HG02642 (cell line): Measurements from ENCODE around the gene KIF11.
"Not testable (repeated sequence)": the region's sequence is repeated elsewhere in the genome, so short reads cannot be mapped to it uniquely, and the experiment has no call there.

ENCODE experiments used
- ATAC-seq: cut with Tn5 transposase; IDR thresholded peaks from one replicate; pipeline ENCODE4 v1.9.1; 2021; ENCODE audit warnings: mild to moderate bottlenecking; ENCODE audit not compliant: unreplicated experiment, poor library complexity

Gene KIF11

GRCh38 chr10:92592761-92593618 lies at the start of gene KIF11:
Gene KIF11, plus strand, starts transcription at chr10:92593130. Its CDS starts 246 bp downstream, at chr10:92593376.
- ATAC-seq: peak; percentile 81

GRCh38 chr10:92544296-92544695 lies 48.6 kb upstream of the KIF11 start:
- no peak for ATAC-seq

GRCh38 chr10:92545556-92545955 lies 47.4 kb upstream of the KIF11 start:
- no peak for ATAC-seq

GRCh38 chr10:92547676-92548075 lies 45.3 kb upstream of the KIF11 start:
- ATAC-seq: no peak

- ATAC-seq: no peak
Measured at GRCh38 chr10:92550924-92551323, 42.0 kb upstream of the KIF11 start.

GRCh38 chr10:92552310-92552709 lies 40.6 kb upstream of the KIF11 start:
- no peak for ATAC-seq

- ATAC-seq: no peak
Measured at GRCh38 chr10:92553959-92554358, 39.0 kb upstream of the KIF11 start.

GRCh38 chr10:92559046-92559445 lies 33.9 kb upstream of the KIF11 start:
- no peak for ATAC-seq

- no peak for ATAC-seq
Measured at GRCh38 chr10:92562424-92562823, 30.5 kb upstream of the KIF11 start.

- peak; percentile 75 for ATAC-seq
Measured at GRCh38 chr10:92567952-92568600, 24.9 kb upstream of the KIF11 start.

- no peak for ATAC-seq
Measured at GRCh38 chr10:92569071-92569470, 23.9 kb upstream of the KIF11 start.

- not testable (repeated sequence) for ATAC-seq
Measured at GRCh38 chr10:92569663-92570062, 23.3 kb upstream of the KIF11 start.

- no peak for ATAC-seq
Measured at GRCh38 chr10:92571649-92572048, 21.3 kb upstream of the KIF11 start.

GRCh38 chr10:92572362-92573090 lies 20.4 kb upstream of the KIF11 start:
- no peak for ATAC-seq

- no peak for ATAC-seq
Measured at GRCh38 chr10:92573091-92573797, 19.7 kb upstream of the KIF11 start.

- peak; percentile 75 for ATAC-seq
Measured at GRCh38 chr10:92573798-92574547, 19.0 kb upstream of the KIF11 start, which contains the start of gene IDE. Gene IDE, minus strand, starts transcription at chr10:92574093. Its CDS starts 74 bp downstream, at chr10:92574019.

GRCh38 chr10:92574548-92575261 lies 18.2 kb upstream of the KIF11 start:
- ATAC-seq: peak; percentile 6

- ATAC-seq: no peak
Measured at GRCh38 chr10:92575961-92576360, 17.0 kb upstream of the KIF11 start.

GRCh38 chr10:92582347-92582746 lies 10.6 kb upstream of the KIF11 start:
- not testable (repeated sequence) for ATAC-seq
